GM12891 (cell line): Measurements from ENCODE around the gene TTC28.

ENCODE experiments used
- POLR2A ChIP-seq: IDR thresholded peaks from 2 replicates; pipeline ENCODE4 v1.6.1; 2011; ENCODE audit warnings: low read depth, low read length, control low read depth
- POLR2AphosphoS5 ChIP-seq: IDR thresholded peaks from 2 replicates; pipeline ENCODE4 v1.6.1; 2011; ENCODE audit warnings: low read depth, low read length, control low read depth
- SPI1 ChIP-seq: IDR thresholded peaks from 2 replicates; pipeline ENCODE4 v1.6.1; 2011; ENCODE audit warnings: low read depth, low read length, control low read depth
- TAF1 ChIP-seq: IDR thresholded peaks from 2 replicates; pipeline ENCODE4 v1.6.1; 2011; ENCODE audit warnings: low read depth, low read length, control low read depth

DNA sequence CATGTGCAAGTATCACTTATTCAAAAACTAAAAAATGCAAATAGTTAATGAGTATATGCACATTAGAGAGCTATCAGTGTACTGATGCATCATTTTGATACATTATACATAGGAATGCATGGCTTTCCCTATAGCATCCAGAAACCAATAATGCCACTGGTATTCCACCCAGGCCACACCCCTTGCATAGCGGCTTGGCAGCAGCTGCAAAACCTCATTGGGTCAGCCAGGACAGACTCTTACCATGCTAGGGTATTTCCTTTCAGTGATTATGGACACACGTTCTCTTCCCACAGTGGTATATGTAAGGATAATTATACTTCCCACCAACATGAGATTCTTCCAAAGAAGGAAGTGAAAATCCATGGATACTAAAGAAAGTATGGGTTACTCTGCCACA, 614.7 kb downstream of the TTC28 start:
- TF ChIP-seq POLR2A = no peak
- TF ChIP-seq POLR2AphosphoS5 = no peak
- TF ChIP-seq TAF1 = no peak
- no peak for TF ChIP-seq SPI1
